ENCODE measurements around the gene PTS.

- TF ChIP-seq, protein P1, sequence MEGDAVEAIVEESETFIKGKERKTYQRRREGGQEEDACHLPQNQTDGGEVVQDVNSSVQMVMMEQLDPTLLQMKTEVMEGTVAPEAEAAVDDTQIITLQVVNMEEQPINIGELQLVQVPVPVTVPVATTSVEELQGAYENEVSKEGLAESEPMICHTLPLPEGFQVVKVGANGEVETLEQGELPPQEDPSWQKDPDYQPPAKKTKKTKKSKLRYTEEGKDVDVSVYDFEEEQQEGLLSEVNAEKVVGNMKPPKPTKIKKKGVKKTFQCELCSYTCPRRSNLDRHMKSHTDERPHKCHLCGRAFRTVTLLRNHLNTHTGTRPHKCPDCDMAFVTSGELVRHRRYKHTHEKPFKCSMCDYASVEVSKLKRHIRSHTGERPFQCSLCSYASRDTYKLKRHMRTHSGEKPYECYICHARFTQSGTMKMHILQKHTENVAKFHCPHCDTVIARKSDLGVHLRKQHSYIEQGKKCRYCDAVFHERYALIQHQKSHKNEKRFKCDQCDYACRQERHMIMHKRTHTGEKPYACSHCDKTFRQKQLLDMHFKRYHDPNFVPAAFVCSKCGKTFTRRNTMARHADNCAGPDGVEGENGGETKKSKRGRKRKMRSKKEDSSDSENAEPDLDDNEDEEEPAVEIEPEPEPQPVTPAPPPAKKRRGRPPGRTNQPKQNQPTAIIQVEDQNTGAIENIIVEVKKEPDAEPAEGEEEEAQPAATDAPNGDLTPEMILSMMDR (IDR thresholded peaks at IDR 0.05) = no peak
- no peak for TF ChIP-seq POLR2A (IDR thresholded peaks at IDR 0.05)
These were observed 3.1 kb upstream of the PTS start for GRCh38 chr11:112223121-112223520.
